Measurements from ENCODE around the gene MECP2.

DNA sequence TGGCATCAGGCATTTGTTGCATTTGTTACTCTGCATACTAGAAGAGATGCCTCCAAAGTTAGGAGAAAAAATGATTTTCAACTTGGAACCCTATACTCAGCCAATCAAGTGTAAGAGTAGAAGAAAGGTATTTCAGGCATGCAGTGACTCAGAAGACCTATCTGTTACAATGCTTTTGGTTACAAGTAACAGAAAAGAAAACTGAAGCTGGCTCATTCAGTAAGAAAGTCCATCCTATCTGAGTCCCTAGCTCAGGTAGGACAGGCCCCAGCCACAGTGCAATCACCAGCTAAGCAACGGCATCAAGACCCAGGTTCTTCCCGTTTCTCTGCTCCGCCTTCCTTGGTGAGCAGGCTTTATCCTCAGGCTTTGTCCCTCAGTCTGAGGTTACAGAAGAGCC is 23.3 kb downstream of the MECP2 start:
- TF ChIP-seq, protein P1, sequence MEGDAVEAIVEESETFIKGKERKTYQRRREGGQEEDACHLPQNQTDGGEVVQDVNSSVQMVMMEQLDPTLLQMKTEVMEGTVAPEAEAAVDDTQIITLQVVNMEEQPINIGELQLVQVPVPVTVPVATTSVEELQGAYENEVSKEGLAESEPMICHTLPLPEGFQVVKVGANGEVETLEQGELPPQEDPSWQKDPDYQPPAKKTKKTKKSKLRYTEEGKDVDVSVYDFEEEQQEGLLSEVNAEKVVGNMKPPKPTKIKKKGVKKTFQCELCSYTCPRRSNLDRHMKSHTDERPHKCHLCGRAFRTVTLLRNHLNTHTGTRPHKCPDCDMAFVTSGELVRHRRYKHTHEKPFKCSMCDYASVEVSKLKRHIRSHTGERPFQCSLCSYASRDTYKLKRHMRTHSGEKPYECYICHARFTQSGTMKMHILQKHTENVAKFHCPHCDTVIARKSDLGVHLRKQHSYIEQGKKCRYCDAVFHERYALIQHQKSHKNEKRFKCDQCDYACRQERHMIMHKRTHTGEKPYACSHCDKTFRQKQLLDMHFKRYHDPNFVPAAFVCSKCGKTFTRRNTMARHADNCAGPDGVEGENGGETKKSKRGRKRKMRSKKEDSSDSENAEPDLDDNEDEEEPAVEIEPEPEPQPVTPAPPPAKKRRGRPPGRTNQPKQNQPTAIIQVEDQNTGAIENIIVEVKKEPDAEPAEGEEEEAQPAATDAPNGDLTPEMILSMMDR (IDR thresholded peaks at IDR 0.05), result no peak
- no peak for TF ChIP-seq EP300 (IDR thresholded peaks at IDR 0.05)
- TF ChIP-seq POLR2AphosphoS5 (IDR thresholded peaks at IDR 0.05), result no peak
- TF ChIP-seq POLR2A (IDR thresholded peaks at IDR 0.05), result no peak
